Neuronal stem cell (in vitro differentiated cells): Measurements from ENCODE around the gene KCNQ1.

ENCODE experiments used
- DNase-seq: peaks from one replicate; pipeline ENCODE4 v3.0.0-alpha.2; 2013; ENCODE audit warnings: low spot score
- H2AFZ ChIP-seq: one replicate; pipeline ENCODE4 v1.6.1; 2013; ENCODE audit warnings: mild to moderate bottlenecking, low read length, inconsistent platforms
- H2AK5ac ChIP-seq: 2 replicates; pipeline ENCODE4 v1.6.1; 2013; ENCODE audit warnings: low read depth, mild to moderate bottlenecking, inconsistent platforms, low read length, moderate library complexity, mixed read lengths
- H2BK120ac ChIP-seq: 2 replicates; pipeline ENCODE4 v1.6.1; 2013; ENCODE audit warnings: low read depth, mild to moderate bottlenecking, inconsistent platforms, low read length, moderate library complexity, mixed read lengths
- H2BK12ac ChIP-seq: one replicate; pipeline ENCODE4 v1.6.1; 2013; ENCODE audit warnings: low read length, inconsistent platforms
- H2BK15ac ChIP-seq: 2 replicates; pipeline ENCODE4 v1.6.1; 2013; ENCODE audit warnings: mild to moderate bottlenecking, low read length, inconsistent platforms, mixed read lengths
- H2BK5ac ChIP-seq: one replicate; pipeline ENCODE4 v1.6.1; 2013; ENCODE audit warnings: inconsistent platforms, mild to moderate bottlenecking, low read length, moderate library complexity
- H3K14ac ChIP-seq: one replicate; pipeline ENCODE4 v1.6.1; 2013; ENCODE audit warnings: low read length, inconsistent platforms
- H3K18ac ChIP-seq: 2 replicates; pipeline ENCODE4 v1.6.1; 2013; ENCODE audit warnings: low read length, inconsistent platforms
- H3K23ac ChIP-seq: 2 replicates; pipeline ENCODE4 v1.6.1; 2013; ENCODE audit warnings: low read depth, mild to moderate bottlenecking, mixed read lengths, low read length, inconsistent platforms; ENCODE audit not compliant: poor library complexity
- H3K27ac ChIP-seq: replicated peaks from 3 replicates; pipeline ENCODE4 v1.5.1; 2013; ENCODE audit warnings: low read length, inconsistent platforms
- H3K27me3 ChIP-seq, 3 experiments: 2 replicates each; pipeline ENCODE4 v1.6.1; 2013; ENCODE audit warnings: low read length in 3 of 3, mild to moderate bottlenecking in 2 of 3, inconsistent platforms in 1 of 3, low read depth in 1 of 3, mixed read lengths in 1 of 3, moderate library complexity in 1 of 3; ENCODE audit not compliant: control insufficient read depth in 3 of 3, insufficient read depth in 3 of 3
- H3K36me3 ChIP-seq, 2 donors: replicated peaks in 1 of 2; 2 replicates each; pipeline ENCODE4 v1.6.1; 2013; ENCODE audit warnings: low read length in 2 of 2; ENCODE audit not compliant: control insufficient read depth in 2 of 2, insufficient read depth in 2 of 2
- H3K4ac ChIP-seq: 2 replicates; pipeline ENCODE4 v1.6.1; 2013; ENCODE audit warnings: inconsistent platforms, mild to moderate bottlenecking, low read length, moderate library complexity
- H3K4me1 ChIP-seq, 2 donors: 1 replicate in 1 of 2; 2 replicates in 1 of 2; pipeline ENCODE4 v1.6.1; 2013; ENCODE audit warnings: low read length in 2 of 2, low read depth in 1 of 2; ENCODE audit not compliant: control insufficient read depth in 2 of 2, insufficient read depth in 1 of 2
- H3K4me2 ChIP-seq: one replicate; pipeline ENCODE4 v1.6.1; 2013; ENCODE audit warnings: mild to moderate bottlenecking, low read length, inconsistent platforms; ENCODE audit not compliant: insufficient read depth, poor library complexity, severe bottlenecking
- H3K4me3 ChIP-seq, 2 donors: 2 replicates each; pipeline ENCODE4 v1.5.1; 2013; ENCODE audit warnings: low read length in 2 of 2, mild to moderate bottlenecking in 2 of 2, inconsistent platforms in 1 of 2, moderate library complexity in 1 of 2
- H3K79me1 ChIP-seq: one replicate; pipeline ENCODE4 v1.6.1; 2013; ENCODE audit warnings: low read depth, mild to moderate bottlenecking, inconsistent platforms, low read length, moderate library complexity
- H3K9ac ChIP-seq: one replicate; pipeline ENCODE4 v1.6.1; 2013; ENCODE audit warnings: mild to moderate bottlenecking, low read depth, low read length, inconsistent platforms; ENCODE audit not compliant: poor library complexity
- H3K9me3 ChIP-seq, 2 donors: replicated peaks in 1 of 2; 2 replicates each; pipeline versions ENCODE3 to v1.6.1; 2013; ENCODE audit warnings: low read length in 2 of 2, mild to moderate bottlenecking in 2 of 2, inconsistent platforms in 1 of 2, low read depth in 1 of 2, mixed read lengths in 1 of 2, moderate library complexity in 1 of 2; ENCODE audit not compliant: control insufficient read depth in 2 of 2, insufficient read depth in 1 of 2
- H4K8ac ChIP-seq: one replicate; pipeline ENCODE4 v1.6.1; 2013; ENCODE audit warnings: low read depth, mild to moderate bottlenecking, inconsistent platforms, low read length, moderate library complexity
- H4K91ac ChIP-seq: one replicate; pipeline ENCODE4 v1.6.1; 2013; ENCODE audit warnings: low read length, low read depth, mild to moderate bottlenecking, inconsistent platforms; ENCODE audit not compliant: poor library complexity
- WGBS, 2 donors: extraction: QIAGEN DNeasy Blood & Tissue Kit; methylation state at CpG; one replicate each; pipeline ENCODE4 v1.1.7; 2013; ENCODE audit warnings: missing lambda C conversion rate in 2 of 2, mixed read lengths in 1 of 2; ENCODE audit not compliant: insufficient read length in 2 of 2, insufficient replicate concordance in 1 of 2; ENCODE audit errors: extremely low coverage in 2 of 2; 5-methylcytosine and 5-hydroxymethylcytosine counted together

KCNQ1 gene

GRCh38 chr11:2792381-2793250, 347.8 kb downstream of the KCNQ1 start:
- Histone ChIP-seq H3K14ac (peak overlapping the region; percentile 63), H3K18ac (peak overlapping the region; percentile 80), H2BK120ac (peak overlapping the region; percentile 95), H3K36me3 (no peaks in the 10 kb centered on the region), H2AK5ac (peak overlapping the region; percentile 94), H3K4me1 (peaks cover 5 to 12% of the 10 kb centered on the region in 2 donors), H3K27ac (no peak overlapping the region), H3K27me3 (peaks cover 0 to 35% (median 7%) of the 10 kb centered on the region in 3 experiments), H2BK15ac (peak overlapping the region; percentile 81), H2BK12ac (peak overlapping the region; percentile 32), H3K4ac (peak overlapping the region; percentile 53), H3K9me3 (peaks cover 0 to 2% of the 10 kb centered on the region in 2 donors), H3K79me1 (peaks cover 5% of the 10 kb centered on the region), H2BK5ac (no peak overlapping the region), H3K4me2 (no peak overlapping the region), H4K8ac (peak overlapping the region; percentile 57), H4K91ac (peak overlapping the region; percentile 85), H2AFZ (no peak overlapping the region), H3K4me3 (peak overlapping the region in 1 of 2 donors; percentile 61), H3K9ac (no peak overlapping the region), H3K23ac (peak overlapping the region; percentile 94)
- no peak for DNase-seq
- WGBS, 2 donors: no CpG with 5 or more reads among the region's 28 CpGs

GRCh38 chr11:2793701-2794045, 348.9 kb downstream of the KCNQ1 start:
- WGBS, 2 donors: no CpG with 5 or more reads among the region's 4 CpGs
- Histone ChIP-seq H2BK5ac (no peak overlapping the region), H3K23ac (no peak overlapping the region), H3K14ac (no peak overlapping the region), H2AK5ac (peak overlapping the region; percentile 7), H3K79me1 (peaks cover 6% of the 10 kb centered on the region), H2BK12ac (no peak overlapping the region), H4K91ac (no peak overlapping the region), H3K27me3 (peaks cover 0 to 28% (median 7%) of the 10 kb centered on the region in 3 experiments), H3K4me1 (peaks cover 2 to 6% of the 10 kb centered on the region in 2 donors), H3K9me3 (peaks cover 0 to 2% of the 10 kb centered on the region in 2 donors), H3K4ac (no peak overlapping the region), H3K36me3 (no peaks in the 10 kb centered on the region), H3K4me3 (no peak overlapping the region), H2AFZ (no peak overlapping the region), H3K4me2 (no peak overlapping the region), H2BK15ac (no peak overlapping the region), H3K18ac (peak overlapping the region; percentile 7), H3K9ac (no peak overlapping the region), H2BK120ac (no peak overlapping the region), H4K8ac (no peak overlapping the region), H3K27ac (no peak overlapping the region)
- DNase-seq: no peak

GRCh38 chr11:2794046-2794967, 349.5 kb downstream of the KCNQ1 start:
- no peak overlapping the region for H4K91ac ChIP-seq
- DNase-seq: no peak
- peak overlapping the region; percentile 73 for H2BK15ac ChIP-seq
- H3K4ac ChIP-seq: peak overlapping the region; percentile 53
- H4K8ac ChIP-seq: no peak overlapping the region
- H3K27ac ChIP-seq: no peak overlapping the region
- peak overlapping the region; percentile 8 for H3K23ac ChIP-seq
- peaks cover 0 to 4% of the 10 kb centered on the region in 2 donors for H3K4me1 ChIP-seq
- peaks cover 6% of the 10 kb centered on the region for H3K79me1 ChIP-seq
- H3K9ac ChIP-seq: no peak overlapping the region
- no peak overlapping the region for H3K4me2 ChIP-seq
- peak overlapping the region; percentile 68 for H2AK5ac ChIP-seq
- H3K4me3 ChIP-seq: no peak overlapping the region
- no peak overlapping the region for H2AFZ ChIP-seq
- H3K36me3 ChIP-seq: no peaks in the 10 kb centered on the region
- H3K27me3 ChIP-seq: peaks cover 0 to 21% (median 7%) of the 10 kb centered on the region in 3 experiments
- no CpG with 5 or more reads among the region's 18 CpGs for WGBS, 2 donors
- H2BK5ac ChIP-seq: peak overlapping the region; percentile 29
- peak overlapping the region; percentile 70 for H3K18ac ChIP-seq
- peaks cover 2 to 4% of the 10 kb centered on the region in 2 donors for H3K9me3 ChIP-seq
- H3K14ac ChIP-seq: no peak overlapping the region
- no peak overlapping the region for H2BK120ac ChIP-seq
- H2BK12ac ChIP-seq: no peak overlapping the region
